ENCODE measurements around the gene SAMD14. TPM values are rescaled to one million over a fixed set of nuclear protein-coding genes. Genes with fewer than 3 reads are reported as not detected.

The SAMD14 gene
- total RNA-seq, 1 donor from 2014 or later = 14.7 TPM

DNA sequence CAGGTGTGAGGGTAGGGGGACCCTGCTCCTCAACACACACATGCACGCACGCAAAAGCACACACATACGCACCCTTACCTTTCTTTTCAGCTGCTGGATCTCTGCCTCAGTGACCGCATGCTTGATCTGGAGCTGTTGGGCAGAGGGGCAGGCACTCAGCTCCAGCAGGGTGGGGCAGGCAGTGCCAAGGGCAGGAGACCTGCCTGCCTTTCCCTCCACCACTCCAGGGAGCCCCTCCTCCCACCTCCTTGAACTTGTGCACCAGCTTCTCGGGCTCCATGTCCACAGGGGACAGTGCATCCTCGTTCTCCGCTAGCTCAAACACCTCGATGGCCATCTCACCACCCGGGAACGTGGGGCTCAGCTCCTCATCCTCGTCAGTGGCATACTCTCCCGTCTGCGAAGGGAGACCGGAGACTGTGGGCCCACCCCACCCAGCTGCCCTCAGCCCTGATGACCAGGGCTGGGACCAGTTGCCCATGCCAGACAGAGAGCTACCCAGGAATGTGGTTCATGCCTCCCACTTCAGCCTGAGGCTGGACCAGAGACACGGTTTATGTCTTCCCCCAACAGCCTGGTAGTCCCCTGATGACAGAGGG, 9.3 kb upstream of the SAMD14 start:
- TF ChIP-seq, protein P1, sequence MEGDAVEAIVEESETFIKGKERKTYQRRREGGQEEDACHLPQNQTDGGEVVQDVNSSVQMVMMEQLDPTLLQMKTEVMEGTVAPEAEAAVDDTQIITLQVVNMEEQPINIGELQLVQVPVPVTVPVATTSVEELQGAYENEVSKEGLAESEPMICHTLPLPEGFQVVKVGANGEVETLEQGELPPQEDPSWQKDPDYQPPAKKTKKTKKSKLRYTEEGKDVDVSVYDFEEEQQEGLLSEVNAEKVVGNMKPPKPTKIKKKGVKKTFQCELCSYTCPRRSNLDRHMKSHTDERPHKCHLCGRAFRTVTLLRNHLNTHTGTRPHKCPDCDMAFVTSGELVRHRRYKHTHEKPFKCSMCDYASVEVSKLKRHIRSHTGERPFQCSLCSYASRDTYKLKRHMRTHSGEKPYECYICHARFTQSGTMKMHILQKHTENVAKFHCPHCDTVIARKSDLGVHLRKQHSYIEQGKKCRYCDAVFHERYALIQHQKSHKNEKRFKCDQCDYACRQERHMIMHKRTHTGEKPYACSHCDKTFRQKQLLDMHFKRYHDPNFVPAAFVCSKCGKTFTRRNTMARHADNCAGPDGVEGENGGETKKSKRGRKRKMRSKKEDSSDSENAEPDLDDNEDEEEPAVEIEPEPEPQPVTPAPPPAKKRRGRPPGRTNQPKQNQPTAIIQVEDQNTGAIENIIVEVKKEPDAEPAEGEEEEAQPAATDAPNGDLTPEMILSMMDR (IDR thresholded peaks at IDR 0.05; ENCODE audit: insufficient read depth, low read length, poor library complexity, severe bottlenecking) = no peak
- H3K27me3 ChIP-seq (ENCODE audit: control insufficient read depth, insufficient read depth, low read length) = no peaks in the 10 kb centered on the region
- H3K4me3 ChIP-seq (ENCODE audit: low read depth, low read length) = no peak overlapping the region
- H3K36me3 ChIP-seq (ENCODE audit: control insufficient read depth, insufficient read depth, low read length) = peaks cover 16% of the 10 kb centered on the region
- no peak for DNase-seq (ENCODE audit: low read depth)

DNA sequence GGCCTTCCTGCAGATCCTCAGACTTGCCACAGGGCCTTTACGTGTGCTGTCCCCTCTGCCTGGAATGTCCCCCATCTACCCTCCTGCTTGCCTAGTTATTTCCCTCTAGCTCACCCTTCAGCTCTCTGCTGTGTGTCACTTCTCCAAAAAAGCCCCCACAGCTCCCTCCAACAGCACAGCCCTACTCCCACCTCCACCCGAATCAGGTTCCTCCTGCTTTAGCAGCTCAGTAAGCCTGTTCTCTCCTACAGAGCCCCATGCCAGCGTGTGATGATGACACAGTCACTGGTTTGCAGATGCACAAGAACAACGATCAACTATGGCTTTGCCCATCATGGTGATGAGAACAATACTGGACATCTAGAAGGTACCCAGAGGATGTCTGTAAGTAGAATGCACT, 7.1 kb upstream of the SAMD14 start:
- no peak overlapping the region for H3K4me3 ChIP-seq (ENCODE audit: low read depth, low read length)
- H3K36me3 ChIP-seq (ENCODE audit: control insufficient read depth, insufficient read depth, low read length) = peaks cover 16% of the 10 kb centered on the region
- no peak for DNase-seq (ENCODE audit: low read depth)
- TF ChIP-seq, protein P1 (IDR thresholded peaks at IDR 0.05; ENCODE audit: insufficient read depth, low read length, poor library complexity, severe bottlenecking) = no peak
- no peaks in the 10 kb centered on the region for H3K27me3 ChIP-seq (ENCODE audit: control insufficient read depth, insufficient read depth, low read length)

DNA sequence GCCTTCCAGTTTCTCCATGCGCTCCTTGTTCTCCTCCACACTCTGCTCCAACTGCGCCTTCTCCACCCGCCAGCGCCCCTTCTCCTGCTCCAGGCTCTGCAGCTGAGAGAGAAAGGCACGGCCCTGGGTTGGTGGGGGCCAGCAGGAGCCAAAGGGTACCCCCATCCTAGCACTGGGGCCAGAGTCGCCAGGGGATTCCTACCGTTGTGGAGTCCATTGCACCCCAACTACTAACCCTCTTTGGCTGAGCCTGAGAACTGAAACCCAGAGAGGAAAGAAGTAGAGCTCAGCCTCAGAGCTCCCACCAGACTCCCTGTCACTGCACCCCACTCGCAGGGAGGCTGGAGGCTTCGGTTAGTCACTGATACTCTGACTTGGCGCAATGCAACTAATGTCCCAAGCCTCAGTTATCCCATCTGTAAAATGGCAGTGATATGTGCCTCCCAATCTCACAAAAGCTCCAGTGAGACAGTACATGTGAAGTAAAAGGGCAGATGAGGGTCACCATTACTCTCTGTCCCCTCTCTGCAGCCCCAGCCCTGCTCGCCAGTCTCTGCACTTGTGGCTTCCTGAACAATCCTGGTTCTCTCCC, 6.2 kb upstream of the SAMD14 start:
- H3K4me3 ChIP-seq (ENCODE audit: low read depth, low read length) = no peak overlapping the region
- no peaks in the 10 kb centered on the region for H3K27me3 ChIP-seq (ENCODE audit: control insufficient read depth, insufficient read depth, low read length)
- no peak for DNase-seq (ENCODE audit: low read depth)
- TF ChIP-seq, protein P1 (IDR thresholded peaks at IDR 0.05; ENCODE audit: insufficient read depth, low read length, poor library complexity, severe bottlenecking) = no peak
- peaks cover 16% of the 10 kb centered on the region for H3K36me3 ChIP-seq (ENCODE audit: control insufficient read depth, insufficient read depth, low read length)

DNA sequence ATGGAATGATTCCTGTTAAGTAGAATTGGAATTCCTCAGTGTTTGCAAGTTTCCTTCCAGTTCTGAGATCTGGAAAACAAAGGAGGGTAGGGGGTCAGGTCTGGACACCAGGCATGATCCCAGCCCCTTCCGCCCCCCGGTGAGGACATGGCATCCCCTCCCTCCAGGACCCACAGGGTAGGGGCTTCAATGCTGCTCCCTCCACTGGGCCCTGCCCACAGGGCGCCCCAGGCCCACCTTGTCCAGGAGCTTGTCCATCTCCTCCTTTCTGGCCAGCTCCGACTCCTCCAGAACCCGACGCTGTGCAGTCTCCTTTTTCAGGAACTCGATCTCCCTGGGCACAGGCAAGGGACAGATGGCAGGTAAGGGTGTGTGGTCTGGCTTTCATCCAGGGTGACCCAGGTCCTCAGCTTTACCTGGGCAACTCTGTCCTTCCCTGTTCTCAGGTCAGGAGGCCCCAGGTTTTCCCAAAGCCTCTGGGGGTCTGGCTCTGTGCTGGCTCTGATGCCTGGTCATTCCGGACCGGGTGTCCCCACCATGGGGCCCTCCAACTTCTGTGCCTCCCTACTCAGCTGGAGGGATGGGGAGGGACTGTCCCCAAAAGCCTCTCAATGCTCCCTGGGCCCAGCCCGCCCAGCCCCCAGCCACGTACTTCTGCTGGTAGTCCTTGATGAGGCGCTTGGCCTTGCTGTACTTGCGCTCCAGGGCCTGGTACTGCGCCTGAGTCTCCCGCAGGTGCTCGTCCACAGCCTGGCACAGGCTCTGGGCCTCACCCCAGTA, 5.5 kb upstream of the SAMD14 start:
- no peaks in the 10 kb centered on the region for H3K27me3 ChIP-seq (ENCODE audit: control insufficient read depth, insufficient read depth, low read length)
- TF ChIP-seq, protein P1 (IDR thresholded peaks at IDR 0.05; ENCODE audit: insufficient read depth, low read length, poor library complexity, severe bottlenecking) = no peak
- peaks cover 12% of the 10 kb centered on the region for H3K36me3 ChIP-seq (ENCODE audit: control insufficient read depth, insufficient read depth, low read length)
- H3K4me3 ChIP-seq (ENCODE audit: low read depth, low read length) = no peak overlapping the region
- no peak for DNase-seq (ENCODE audit: low read depth)

DNA sequence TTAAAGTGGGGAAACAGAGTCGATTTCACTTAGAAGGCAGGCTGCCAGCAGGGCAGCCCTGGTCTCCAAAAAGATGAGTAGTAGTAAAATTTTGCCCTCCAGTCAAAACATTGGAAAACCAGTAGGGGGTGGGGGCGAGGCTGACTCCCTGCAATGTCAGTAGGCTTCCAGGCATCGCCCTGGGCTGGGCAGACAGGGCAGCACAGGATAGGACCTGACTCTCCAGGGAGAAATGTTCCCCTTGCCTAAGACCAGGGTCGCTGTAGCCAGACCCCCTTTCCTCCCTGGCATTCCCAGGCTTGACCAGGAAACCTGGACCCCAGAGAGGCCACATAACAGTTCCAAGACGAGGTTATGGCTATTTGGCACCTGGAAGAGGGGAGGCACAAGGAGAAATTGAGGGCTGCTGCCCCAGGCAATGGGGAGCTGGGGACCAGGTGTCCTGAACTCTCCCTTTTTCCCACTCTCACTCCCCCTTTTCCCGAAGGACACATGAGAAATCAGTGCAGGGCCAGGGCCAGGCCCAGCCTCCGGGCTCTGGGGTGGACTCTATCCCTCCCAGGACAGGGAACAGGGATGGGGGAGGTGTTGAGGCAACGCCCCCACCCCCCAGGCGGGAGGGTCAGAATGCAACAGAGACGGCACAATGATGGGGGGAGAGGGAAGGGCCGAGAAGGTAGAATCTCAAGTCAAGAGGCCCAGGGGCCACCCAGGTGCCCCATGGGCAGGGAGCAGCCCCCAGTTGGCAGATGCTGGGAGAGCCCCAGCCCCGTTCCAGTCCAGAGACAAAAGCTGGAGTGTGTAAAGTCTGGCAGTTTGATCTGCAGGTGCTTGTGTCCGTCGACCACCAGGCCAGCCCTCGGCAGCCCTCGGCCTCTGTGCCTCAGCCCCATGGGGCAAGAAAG, 4.5 kb upstream of the SAMD14 start:
- TF ChIP-seq, protein P1 (IDR thresholded peaks at IDR 0.05; ENCODE audit: insufficient read depth, low read length, poor library complexity, severe bottlenecking) = no peak
- no peak for DNase-seq (ENCODE audit: low read depth)
- no peak overlapping the region for H3K4me3 ChIP-seq (ENCODE audit: low read depth, low read length)
- H3K36me3 ChIP-seq (ENCODE audit: control insufficient read depth, insufficient read depth, low read length) = peaks cover 10% of the 10 kb centered on the region
- H3K27me3 ChIP-seq (ENCODE audit: control insufficient read depth, insufficient read depth, low read length) = no peaks in the 10 kb centered on the region
